Ascending aorta (tissue), 2 donors: ENCODE data around the gene RXRA. TPM values are rescaled to one million over a fixed set of nuclear protein-coding genes. Genes with fewer than 3 reads are reported as not detected.

Experiments
- DNase-seq, 2 donors: peaks; one replicate each; pipeline ENCODE4 v3.0.0-alpha.2; 2019; ENCODE audit warnings: low spot score in 2 of 2
- H3K27ac ChIP-seq, 2 donors: fragments of 200-600 bp; sonication (generic); one replicate each; pipeline ENCODE4 v1.5.1; 2016 to 2017; ENCODE audit warnings: mild to moderate bottlenecking in 1 of 2
- H3K27me3 ChIP-seq: fragments of 200-600 bp; sonication (generic); one replicate; pipeline ENCODE4 v1.5.1; 2017
- H3K36me3 ChIP-seq, 2 donors: fragments of 200-600 bp; sonication (generic); one replicate each; pipeline ENCODE4 v1.5.1; 2016
- H3K4me1 ChIP-seq, 2 donors: fragments of 200-600 bp; sonication (generic); one replicate each; pipeline ENCODE4 v1.5.1; 2016 to 2017; ENCODE audit warnings: mild to moderate bottlenecking in 1 of 2
- H3K4me3 ChIP-seq, 2 donors: fragments of 200-600 bp; sonication (generic); one replicate each; pipeline ENCODE4 v1.5.1; 2016 to 2017; ENCODE audit warnings: mild to moderate bottlenecking in 1 of 2
- H3K9me3 ChIP-seq, 2 donors: fragments of 200-600 bp; sonication (generic); one replicate each; pipeline ENCODE4 v1.5.1; 2016
- intact Hi-C: fragments of 100-400 bp; cut with DNase I; formaldehyde crosslinking; loops from one replicate; pipeline ENCODE4 v1.15.1; 2023
- total RNA-seq: library from RNA; depleted of rRNA; stranded (reverse); fragments of >200 nt; gene quantifications from one replicate; pipeline ENCODE4 v1.1.0, GENCODE V29; 2016
- TF ChIP-seq, protein P1 (sequence below), 3 experiments: fragments of 200-600 bp in 2 of 3; fragments of 450-650 bp in 1 of 3; sonication (generic) in 2 of 3; IDR thresholded peaks; one replicate each; pipeline ENCODE4 v1.5.1; 2016 to 2019; ENCODE audit warnings: antibody characterized with exemption in 3 of 3, mild to moderate bottlenecking in 1 of 3, moderate library complexity in 1 of 3

RXRA gene
- total RNA-seq, 1 donor from 2014 or later, result 64.1 TPM

DNA sequence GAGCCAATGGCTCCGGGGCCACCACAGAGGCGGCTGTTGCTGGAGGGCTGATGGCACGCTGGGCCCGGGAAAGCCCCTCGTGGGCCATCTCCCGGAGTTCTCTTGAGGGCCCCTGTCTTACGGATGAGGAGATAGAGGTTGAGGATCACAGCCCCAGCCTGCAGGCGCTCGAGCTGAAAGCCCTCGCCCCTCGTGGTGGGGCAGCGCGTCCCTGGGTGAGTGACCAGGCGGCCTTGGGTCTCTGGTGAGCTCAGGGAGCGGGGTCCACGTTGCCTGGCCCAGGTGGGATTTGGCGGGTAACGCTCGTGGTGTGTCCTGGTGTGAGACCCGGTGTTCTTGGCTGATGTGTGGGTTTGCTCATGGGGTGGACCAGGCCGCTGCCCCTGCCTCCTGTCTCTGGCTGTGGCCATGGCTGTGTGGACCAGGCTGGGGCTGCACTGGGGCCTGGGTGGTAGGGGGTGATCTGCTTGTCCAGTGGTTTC lies 38.9 kb downstream of the RXRA start:
- peaks cover 28 to 53% of the 10 kb centered on the region in 2 donors for H3K4me1 ChIP-seq
- no peaks in the 10 kb centered on the region for H3K9me3 ChIP-seq
- no peak for DNase-seq
- H3K36me3 ChIP-seq, result no peaks in the 10 kb centered on the region
- no peaks in the 10 kb centered on the region for H3K27me3 ChIP-seq
- peak overlapping the region; percentile 65 to 72 for H3K27ac ChIP-seq
- TF ChIP-seq, protein P1, sequence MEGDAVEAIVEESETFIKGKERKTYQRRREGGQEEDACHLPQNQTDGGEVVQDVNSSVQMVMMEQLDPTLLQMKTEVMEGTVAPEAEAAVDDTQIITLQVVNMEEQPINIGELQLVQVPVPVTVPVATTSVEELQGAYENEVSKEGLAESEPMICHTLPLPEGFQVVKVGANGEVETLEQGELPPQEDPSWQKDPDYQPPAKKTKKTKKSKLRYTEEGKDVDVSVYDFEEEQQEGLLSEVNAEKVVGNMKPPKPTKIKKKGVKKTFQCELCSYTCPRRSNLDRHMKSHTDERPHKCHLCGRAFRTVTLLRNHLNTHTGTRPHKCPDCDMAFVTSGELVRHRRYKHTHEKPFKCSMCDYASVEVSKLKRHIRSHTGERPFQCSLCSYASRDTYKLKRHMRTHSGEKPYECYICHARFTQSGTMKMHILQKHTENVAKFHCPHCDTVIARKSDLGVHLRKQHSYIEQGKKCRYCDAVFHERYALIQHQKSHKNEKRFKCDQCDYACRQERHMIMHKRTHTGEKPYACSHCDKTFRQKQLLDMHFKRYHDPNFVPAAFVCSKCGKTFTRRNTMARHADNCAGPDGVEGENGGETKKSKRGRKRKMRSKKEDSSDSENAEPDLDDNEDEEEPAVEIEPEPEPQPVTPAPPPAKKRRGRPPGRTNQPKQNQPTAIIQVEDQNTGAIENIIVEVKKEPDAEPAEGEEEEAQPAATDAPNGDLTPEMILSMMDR (IDR thresholded peaks at IDR 0.05), result no peak
- intact Hi-C loops, result no loop called here
- H3K4me3 ChIP-seq, result no peak overlapping the region

DNA sequence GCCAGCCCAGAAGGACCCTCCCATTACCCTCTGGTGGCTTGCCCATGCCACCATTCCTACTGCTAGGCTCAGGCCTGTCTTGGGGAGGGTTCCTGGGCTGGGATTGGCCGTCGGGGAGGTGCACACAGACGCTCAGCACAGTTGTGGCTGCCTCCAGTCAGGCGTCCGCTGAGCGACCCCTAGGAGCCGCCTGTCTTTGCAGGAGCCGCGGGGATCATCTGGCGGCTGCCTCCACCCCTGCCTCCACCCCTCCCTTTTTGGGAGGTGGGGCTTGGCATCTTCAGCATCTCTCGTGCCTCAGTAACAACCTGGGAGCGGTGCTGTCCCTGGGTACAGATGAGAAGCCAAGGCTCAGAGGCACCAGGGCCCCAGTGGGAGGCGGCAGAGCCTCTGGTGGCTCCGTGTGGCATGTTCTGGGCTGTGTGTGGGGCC lies 39.6 kb downstream of the RXRA start:
- H3K4me1 ChIP-seq, result peaks cover 21 to 46% of the 10 kb centered on the region in 2 donors
- intact Hi-C loops, result no loop called here
- H3K4me3 ChIP-seq, result peak overlapping the region in 1 of 2 donors; percentile 49
- no peaks in the 10 kb centered on the region for H3K27me3 ChIP-seq
- H3K27ac ChIP-seq, result peak overlapping the region; percentile 65 to 72
- TF ChIP-seq, protein P1 (IDR thresholded peaks at IDR 0.05), result peak in 1 of 3 experiments; percentile 26
- H3K36me3 ChIP-seq, result no peaks in the 10 kb centered on the region
- no peak for DNase-seq
- H3K9me3 ChIP-seq, result no peaks in the 10 kb centered on the region

DNA sequence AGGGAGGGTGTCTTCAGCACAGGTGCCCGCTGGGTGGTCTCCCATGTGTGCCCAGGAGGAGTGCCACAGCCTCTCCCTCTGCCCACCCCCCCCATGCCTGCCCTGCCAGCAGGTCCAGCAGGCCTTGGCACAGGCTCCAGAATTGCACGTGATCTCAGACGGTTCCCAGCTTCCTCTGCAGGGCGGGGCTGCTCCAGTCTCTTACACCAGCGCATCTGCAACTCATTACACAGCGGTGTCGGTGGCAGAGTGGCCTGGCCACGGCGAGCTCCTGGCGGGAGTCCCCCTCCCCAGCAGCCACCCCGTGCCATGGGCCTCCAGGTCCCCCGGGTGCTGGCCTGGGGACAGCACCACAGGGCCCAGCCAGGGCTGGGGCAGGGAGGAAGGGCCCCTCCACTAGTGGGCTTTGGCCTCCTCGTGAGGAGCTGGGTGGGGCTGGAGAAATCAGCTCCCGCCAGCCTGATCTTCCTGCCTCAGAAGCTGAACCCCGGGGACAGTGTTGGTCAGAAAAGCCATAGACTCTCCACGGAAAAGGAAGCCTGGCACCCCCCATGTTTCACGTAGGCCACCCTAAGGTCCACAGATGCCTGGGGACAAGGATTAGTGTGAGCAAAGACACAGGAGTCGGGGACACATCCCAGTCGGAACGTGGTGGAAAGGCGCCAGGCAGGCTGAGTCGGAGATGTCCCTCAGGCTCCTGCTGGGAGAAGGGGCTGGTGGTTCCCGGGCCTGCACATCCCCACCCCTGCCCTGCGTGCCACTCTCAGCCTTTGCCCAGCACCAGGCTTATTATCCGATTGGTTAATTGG lies 40.2 kb downstream of the RXRA start:
- intact Hi-C loops, result no loop called here
- Histone ChIP-seq H3K4me1 (peaks cover 23 to 48% of the 10 kb centered on the region in 2 donors), H3K4me3 (peak overlapping the region in 1 of 2 donors; percentile 49)

DNA sequence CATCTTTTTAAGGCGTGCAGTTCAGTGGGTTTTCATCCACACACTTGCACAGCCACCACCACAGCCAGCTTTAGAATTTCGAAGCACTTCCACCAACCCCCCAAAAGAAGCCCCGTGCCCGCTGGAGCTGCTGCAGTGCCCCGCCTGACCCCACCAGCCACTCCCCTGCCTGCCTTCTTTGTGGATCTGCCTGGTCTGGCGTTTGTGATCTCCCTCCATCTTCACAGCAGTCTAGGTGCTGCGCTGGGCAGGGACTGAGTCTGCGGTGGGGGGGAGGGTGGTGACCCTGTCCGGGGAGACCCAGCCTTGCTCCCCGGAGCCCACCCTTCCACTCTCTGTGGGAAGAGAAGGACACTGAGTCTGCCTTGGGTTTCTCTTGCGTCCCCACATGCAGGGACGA lies 40.8 kb downstream of the RXRA start:
- Histone ChIP-seq H3K27ac (peak overlapping the region in 1 of 2 donors; percentile 65), H3K36me3 (no peaks in the 10 kb centered on the region), H3K27me3 (no peaks in the 10 kb centered on the region), H3K9me3 (no peaks in the 10 kb centered on the region), H3K4me3 (no peak overlapping the region), H3K4me1 (peaks cover 20 to 43% of the 10 kb centered on the region in 2 donors)
- TF ChIP-seq, protein P1 (IDR thresholded peaks at IDR 0.05), result no peak
- DNase-seq, result no peak
- intact Hi-C loops, result no loop called here

More for the DNA sequence above, 40.2 kb downstream of the RXRA start:
- TF ChIP-seq, protein P1 (IDR thresholded peaks at IDR 0.05), result no peak
- Histone ChIP-seq H3K27ac (peak overlapping the region; percentile 65 to 72), H3K9me3 (no peaks in the 10 kb centered on the region), H3K36me3 (no peaks in the 10 kb centered on the region), H3K27me3 (no peaks in the 10 kb centered on the region)
- peak; percentile 77 to 93 for DNase-seq

DNA sequence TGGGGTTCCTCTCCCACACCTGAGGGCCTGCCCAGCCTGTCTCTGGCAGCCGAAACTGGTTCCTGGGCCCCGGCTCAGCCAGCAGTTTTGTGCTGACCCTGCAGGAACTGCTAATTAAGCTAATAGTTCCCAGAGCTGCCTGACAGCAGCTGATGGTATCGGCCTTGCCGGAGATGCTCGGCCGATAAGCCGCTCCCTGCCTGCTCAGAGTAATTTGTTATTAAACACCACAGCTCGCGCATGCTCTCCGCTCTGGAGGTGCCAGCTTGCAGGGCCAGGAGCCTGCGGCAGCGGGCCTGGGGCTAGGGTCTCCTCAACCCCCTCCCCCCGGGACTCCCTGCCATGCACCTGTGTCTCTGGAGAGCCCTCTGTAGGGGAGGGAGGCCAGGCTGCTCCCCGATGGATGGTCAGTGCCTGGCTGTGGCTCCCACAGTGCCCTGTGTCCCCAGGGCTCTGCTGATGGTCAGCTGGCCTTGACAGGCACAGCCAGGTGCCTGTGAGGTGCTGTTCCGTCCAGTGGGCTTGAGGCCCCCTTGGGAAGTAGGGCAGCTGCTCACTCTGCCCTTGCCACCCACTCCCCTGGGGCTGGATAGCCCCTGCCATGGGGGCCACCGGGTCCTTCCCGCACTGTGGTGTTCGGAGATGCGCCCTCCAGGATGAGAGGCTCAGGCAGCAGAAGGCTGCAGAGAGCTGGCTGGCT lies 41.7 kb downstream of the RXRA start:
- Histone ChIP-seq H3K4me1 (peaks cover 20 to 44% of the 10 kb centered on the region in 2 donors), H3K27me3 (no peaks in the 10 kb centered on the region), H3K4me3 (no peak overlapping the region), H3K9me3 (no peaks in the 10 kb centered on the region), H3K27ac (no peak overlapping the region), H3K36me3 (no peaks in the 10 kb centered on the region)
- TF ChIP-seq, protein P1 (IDR thresholded peaks at IDR 0.05), result no peak
- intact Hi-C loops, result no loop called here
- DNase-seq, result no peak
